HepG2 (cell line): ENCODE data around the gene ZNF22. TPM values are rescaled to one million over a fixed set of nuclear protein-coding genes. Genes with fewer than 3 reads are reported as not detected.

Experiments used
- ARHGAP35 ChIP-seq: sonication (generic); formaldehyde crosslinking; IDR thresholded peaks from 2 replicates; pipeline ENCODE4 v1.9.0; 2022; ENCODE audit warnings: mild to moderate bottlenecking, inconsistent platforms, moderate library complexity, missing genetic modification reagents, borderline replicate concordance
- ESRRA ChIP-seq: sonication (generic); formaldehyde crosslinking; IDR thresholded peaks from 2 replicates; pipeline ENCODE4 v1.5.1; 2020; ENCODE audit warnings: mild to moderate bottlenecking, low read depth, missing genetic modification reagents
- FOXK1 ChIP-seq: sonication (generic); formaldehyde crosslinking; IDR thresholded peaks from 2 replicates; pipeline ENCODE4 v1.4.0; 2020; ENCODE audit warnings: low read depth, missing genetic modification reagents, borderline replicate concordance
- FOXM1 ChIP-seq: sonication (generic); formaldehyde crosslinking; IDR thresholded peaks from 2 replicates; pipeline ENCODE4 v1.5.0; 2020; ENCODE audit warnings: missing genetic modification reagents
- GATAD1 ChIP-seq: IDR thresholded peaks from 2 replicates; pipeline ENCODE4 v1.6.1; 2016; ENCODE audit warnings: missing genetic modification reagents, missing compliant biosample characterization
- HOXA9 ChIP-seq: sonication (generic); formaldehyde crosslinking; IDR thresholded peaks from 2 replicates; pipeline ENCODE4 v1.8.1; 2022; ENCODE audit warnings: missing genetic modification reagents, mild to moderate bottlenecking, moderate library complexity, borderline replicate concordance
- IKZF4 ChIP-seq: sonication (generic); formaldehyde crosslinking; IDR thresholded peaks from 2 replicates; pipeline ENCODE4 v1.5.1; 2020; ENCODE audit warnings: borderline replicate concordance, mild to moderate bottlenecking, low read depth, missing genetic modification reagents; ENCODE audit errors: not compliant biosample characterization
- MIXL1 ChIP-seq: IDR thresholded peaks from 2 replicates; pipeline ENCODE4 v1.6.1; 2016
- NFYB ChIP-seq: sonication (generic); formaldehyde crosslinking; IDR thresholded peaks from 2 replicates; pipeline ENCODE4 v1.4.0; 2020; ENCODE audit warnings: missing genetic modification reagents
- RARA ChIP-seq: IDR thresholded peaks from 2 replicates; pipeline ENCODE4 v1.6.1; 2016; ENCODE audit warnings: missing genetic modification reagents, missing compliant biosample characterization
- RARG ChIP-seq: sonication (generic); formaldehyde crosslinking; IDR thresholded peaks from 2 replicates; pipeline ENCODE4 v1.4.0; 2020; ENCODE audit warnings: low read depth, mild to moderate bottlenecking, missing genetic modification reagents
- RBM39 ChIP-seq: fragments of 200-400 bp; formaldehyde crosslinking; IDR thresholded peaks from one replicate; pipeline ENCODE4 v1.6.1; 2018; ENCODE audit warnings: antibody characterized with exemption, mild to moderate bottlenecking, low read depth, low read length; ENCODE audit not compliant: poor library complexity, severe bottlenecking
- REXO4 ChIP-seq: sonication (generic); formaldehyde crosslinking; IDR thresholded peaks from 2 replicates; pipeline ENCODE4 v1.8.0; 2022; ENCODE audit warnings: missing genetic modification reagents, mild to moderate bottlenecking, borderline replicate concordance
- SIX1 ChIP-seq: sonication (generic); formaldehyde crosslinking; IDR thresholded peaks from 2 replicates; pipeline ENCODE4 v1.4.0; 2020; ENCODE audit warnings: missing genetic modification reagents, borderline replicate concordance
- THYN1 ChIP-seq: sonication (generic); formaldehyde crosslinking; IDR thresholded peaks from 2 replicates; pipeline ENCODE4 v1.8.1; 2023; ENCODE audit warnings: low read depth, mild to moderate bottlenecking, moderate library complexity, missing genetic modification reagents, borderline replicate concordance
- ZBTB42 ChIP-seq: sonication (generic); formaldehyde crosslinking; IDR thresholded peaks from 2 replicates; pipeline ENCODE4 v1.5.0; 2020; ENCODE audit warnings: mild to moderate bottlenecking, missing genetic modification reagents
- ZFYVE20 ChIP-seq: sonication (generic); formaldehyde crosslinking; IDR thresholded peaks from 2 replicates; pipeline ENCODE4 v1.8.0; 2023; ENCODE audit warnings: low read depth, mild to moderate bottlenecking, moderate library complexity, missing genetic modification reagents, borderline replicate concordance
- ZNF468 ChIP-seq: sonication (generic); formaldehyde crosslinking; IDR thresholded peaks from 2 replicates; pipeline ENCODE4 v1.8.0; 2022; ENCODE audit warnings: mild to moderate bottlenecking, moderate library complexity, missing genetic modification reagents
- ZNF510 ChIP-seq: sonication (generic); formaldehyde crosslinking; IDR thresholded peaks from 2 replicates; pipeline ENCODE4 v1.4.0; 2020; ENCODE audit warnings: low read depth, mild to moderate bottlenecking, missing genetic modification reagents
- ZNF558 ChIP-seq: sonication (generic); formaldehyde crosslinking; IDR thresholded peaks from 2 replicates; pipeline ENCODE4 v1.9.0; 2022; ENCODE audit warnings: mild to moderate bottlenecking, missing genetic modification reagents, borderline replicate concordance
- ZNF569 ChIP-seq: sonication (generic); formaldehyde crosslinking; IDR thresholded peaks from 2 replicates; pipeline ENCODE4 v1.5.0; 2020; ENCODE audit warnings: mild to moderate bottlenecking, missing genetic modification reagents, moderate library complexity, borderline replicate concordance
- ZNF775 ChIP-seq: sonication (generic); formaldehyde crosslinking; IDR thresholded peaks from 2 replicates; pipeline ENCODE4 v1.4.0; 2020; ENCODE audit warnings: missing genetic modification reagents, mild to moderate bottlenecking, moderate library complexity, borderline replicate concordance
- ZNF879 ChIP-seq: sonication (generic); formaldehyde crosslinking; IDR thresholded peaks from 2 replicates; pipeline ENCODE4 v1.8.1; 2023; ENCODE audit warnings: missing genetic modification reagents
- polyA plus RNA-seq, 8 experiments: library from polyadenylated mRNA; depleted of rRNA in 3 of 8; stranded (reverse) in 7 of 8; unstranded in 1 of 8; fragments of >200 nt; fragmentation: Illumina TruSeq in 4 of 8; extraction: Trizol in 4 of 8; gene quantifications; 2 replicates each; pipeline versions ENCODE4 v1.2.1 to v1.2.3, GENCODE V29; 2011 to 2016; ENCODE audit warnings: low read depth in 4 of 8, missing spikeins in 1 of 8, mixed read lengths in 1 of 8; ENCODE audit not compliant: insufficient read depth in 1 of 8
- total RNA-seq, 5 experiments: library from RNA; depleted of rRNA; stranded (reverse); fragments of >200 nt; fragmentation: Illumina TruSeq; extraction: Trizol; gene quantifications; 2 replicates each; pipeline ENCODE4 v1.2.3, GENCODE V29; 2016; ENCODE audit warnings: low read depth in 1 of 5
- TF ChIP-seq, protein P1 (sequence below): sonication (generic); formaldehyde crosslinking; IDR thresholded peaks from 2 replicates; pipeline ENCODE4 v1.8.0; 2022; ENCODE audit warnings: mild to moderate bottlenecking, missing genetic modification reagents
- TF ChIP-seq, protein P2 (sequence below): sonication (generic); formaldehyde crosslinking; IDR thresholded peaks from 2 replicates; pipeline ENCODE4 v1.4.0; 2020; ENCODE audit warnings: missing genetic modification reagents
- TF ChIP-seq, protein P3 (sequence below): IDR thresholded peaks from 2 replicates; pipeline ENCODE4 v1.6.1; 2016; ENCODE audit warnings: missing compliant biosample characterization, missing genetic modification reagents, borderline replicate concordance

ZNF22 gene
- total and polyA plus RNA-seq, 2 of the 13 experiments (the other 11 are each of a cell fraction or from before 2014, with no cell fraction given): 0.40 to 1.3 TPM

DNA sequence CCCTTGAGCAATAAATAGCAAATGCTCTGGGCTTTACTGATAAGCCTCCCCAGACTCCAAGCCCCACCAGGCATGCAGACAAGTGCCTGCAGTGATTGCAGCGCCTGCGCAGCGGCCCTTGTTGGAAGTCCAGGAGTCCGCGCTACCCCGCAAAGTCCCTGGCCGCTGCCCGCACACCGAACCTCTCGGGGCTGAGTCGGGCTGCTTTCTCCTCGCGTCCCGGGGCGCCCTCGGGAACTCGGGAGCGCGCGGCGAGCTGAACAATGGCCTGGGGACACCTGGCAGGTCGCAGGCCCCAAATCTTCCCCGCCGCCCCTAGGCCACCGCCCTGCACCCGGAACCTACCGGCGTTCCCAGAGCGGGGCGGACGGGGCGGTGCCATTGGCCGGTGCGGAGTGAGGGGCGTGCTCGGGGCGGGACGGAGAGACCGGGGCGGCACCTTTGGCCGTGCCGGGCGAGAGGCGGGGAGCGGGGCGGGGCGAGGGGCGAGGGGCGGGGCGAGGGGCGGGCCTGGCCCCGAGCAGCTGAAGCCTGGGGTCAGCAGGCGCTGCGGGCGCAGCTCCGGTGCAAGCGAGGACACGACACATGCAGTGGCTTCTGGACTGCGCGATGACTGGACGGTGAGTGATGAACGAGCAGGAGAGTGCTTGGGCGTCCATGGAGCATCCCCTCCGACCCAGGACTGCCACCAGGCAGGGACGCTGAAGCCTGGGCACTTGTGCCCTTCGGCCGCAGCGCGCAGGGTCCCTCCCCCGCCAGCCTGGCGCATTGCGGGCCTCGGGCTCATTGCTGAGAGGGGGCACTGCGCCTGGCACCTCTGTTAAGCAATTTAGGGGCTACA is 41.3 kb upstream of the ZNF22 start, which contains the start of gene RASSF4 (continued):
- TF ChIP-seq RARA (CRISPR knock-in tag) (peak; percentile 73), REXO4 (CRISPR knock-in tag) (no peak), THYN1 (CRISPR knock-in tag) (no peak), FOXK1 (CRISPR knock-in tag) (no peak), ZNF558 (CRISPR knock-in tag) (peak; percentile 45; the same call in 1 of the 2 replicates), RARG (CRISPR knock-in tag) (no peak), ARHGAP35 (no peak), ZNF569 (CRISPR knock-in tag) (no peak), ZNF879 (CRISPR knock-in tag) (0 out of 2 replicates have a peak, but pooled peaks have one; percentile 43), MIXL1 (CRISPR knock-in tag) (no peak), GATAD1 (CRISPR knock-in tag) (peak; percentile 35; the same call in 1 of the 2 replicates), SIX1 (CRISPR knock-in tag) (no peak), ZNF510 (CRISPR knock-in tag) (no peak), ZNF468 (CRISPR knock-in tag) (no peak), HOXA9 (CRISPR knock-in tag) (no peak), IKZF4 (CRISPR knock-in tag) (no peak), ZNF775 (CRISPR knock-in tag) (no peak), RBM39 (peak; percentile 77), ZBTB42 (CRISPR knock-in tag) (peak; percentile 77; the same call in 1 of the 2 replicates), ZFYVE20 (CRISPR knock-in tag) (no peak), NFYB (CRISPR knock-in tag) (peak; percentile 66), ESRRA (peak; percentile 55; the same call in 1 of the 2 replicates), FOXM1 (CRISPR knock-in tag) (no peak)
- TF ChIP-seq, protein P1, sequence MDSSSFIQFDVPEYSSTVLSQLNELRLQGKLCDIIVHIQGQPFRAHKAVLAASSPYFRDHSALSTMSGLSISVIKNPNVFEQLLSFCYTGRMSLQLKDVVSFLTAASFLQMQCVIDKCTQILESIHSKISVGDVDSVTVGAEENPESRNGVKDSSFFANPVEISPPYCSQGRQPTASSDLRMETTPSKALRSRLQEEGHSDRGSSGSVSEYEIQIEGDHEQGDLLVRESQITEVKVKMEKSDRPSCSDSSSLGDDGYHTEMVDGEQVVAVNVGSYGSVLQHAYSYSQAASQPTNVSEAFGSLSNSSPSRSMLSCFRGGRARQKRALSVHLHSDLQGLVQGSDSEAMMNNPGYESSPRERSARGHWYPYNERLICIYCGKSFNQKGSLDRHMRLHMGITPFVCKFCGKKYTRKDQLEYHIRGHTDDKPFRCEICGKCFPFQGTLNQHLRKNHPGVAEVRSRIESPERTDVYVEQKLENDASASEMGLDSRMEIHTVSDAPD (CRISPR knock-in tag): no peak
- TF ChIP-seq, protein P2, sequence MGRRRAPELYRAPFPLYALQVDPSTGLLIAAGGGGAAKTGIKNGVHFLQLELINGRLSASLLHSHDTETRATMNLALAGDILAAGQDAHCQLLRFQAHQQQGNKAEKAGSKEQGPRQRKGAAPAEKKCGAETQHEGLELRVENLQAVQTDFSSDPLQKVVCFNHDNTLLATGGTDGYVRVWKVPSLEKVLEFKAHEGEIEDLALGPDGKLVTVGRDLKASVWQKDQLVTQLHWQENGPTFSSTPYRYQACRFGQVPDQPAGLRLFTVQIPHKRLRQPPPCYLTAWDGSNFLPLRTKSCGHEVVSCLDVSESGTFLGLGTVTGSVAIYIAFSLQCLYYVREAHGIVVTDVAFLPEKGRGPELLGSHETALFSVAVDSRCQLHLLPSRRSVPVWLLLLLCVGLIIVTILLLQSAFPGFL (CRISPR knock-in tag): no peak
- TF ChIP-seq, protein P3, sequence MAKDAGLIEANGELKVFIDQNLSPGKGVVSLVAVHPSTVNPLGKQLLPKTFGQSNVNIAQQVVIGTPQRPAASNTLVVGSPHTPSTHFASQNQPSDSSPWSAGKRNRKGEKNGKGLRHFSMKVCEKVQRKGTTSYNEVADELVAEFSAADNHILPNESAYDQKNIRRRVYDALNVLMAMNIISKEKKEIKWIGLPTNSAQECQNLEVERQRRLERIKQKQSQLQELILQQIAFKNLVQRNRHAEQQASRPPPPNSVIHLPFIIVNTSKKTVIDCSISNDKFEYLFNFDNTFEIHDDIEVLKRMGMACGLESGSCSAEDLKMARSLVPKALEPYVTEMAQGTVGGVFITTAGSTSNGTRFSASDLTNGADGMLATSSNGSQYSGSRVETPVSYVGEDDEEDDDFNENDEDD (CRISPR knock-in tag): peak; percentile 11; the same call in 1 of the 2 replicates
